Measurements from ENCODE around the gene CADM1. TPM values are rescaled to one million over a fixed set of nuclear protein-coding genes. Genes with fewer than 3 reads are reported as not detected.

CADM1 gene
- total and polyA plus RNA-seq, 10 of the 15 experiments (the other 5 are each of a cell fraction or from before 2014, with no cell fraction given), result 0.03 to 0.48 (median 0.15) TPM; not detected in 3

DNA sequence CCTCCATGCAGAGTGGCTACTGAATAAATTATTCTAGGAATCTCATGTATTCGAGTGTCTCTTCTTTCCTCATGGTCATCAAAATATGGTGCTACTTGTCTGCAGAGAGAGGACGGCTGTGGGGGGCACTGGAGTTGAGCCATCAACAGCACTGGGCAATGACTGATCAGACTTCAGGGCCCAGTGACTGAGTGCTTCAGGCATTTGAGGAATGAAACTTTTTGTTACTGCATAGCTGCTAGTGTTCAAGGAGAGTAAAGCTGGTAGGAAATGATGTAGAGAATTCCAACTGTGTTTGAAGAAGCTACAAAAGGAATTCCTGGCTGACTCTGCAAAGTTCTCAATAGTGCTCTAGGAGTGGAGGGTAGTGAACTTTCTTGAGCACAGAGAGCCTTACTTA, 277.7 kb downstream of the CADM1 start:
- Histone ChIP-seq H3K4me3 (no peak overlapping the region), H3K9me3 (replicated peaks; ENCODE audit: control insufficient read depth, insufficient read depth, low read length) (peaks cover 2% of the 10 kb centered on the region; the same call in 1 of the 3 replicates), H3K9ac (ENCODE audit: control insufficient read depth, insufficient read depth, low read length) (no peak overlapping the region), H3K4me2 (ENCODE audit: control insufficient read depth, insufficient read depth) (no peak overlapping the region), H4K20me1 (ENCODE audit: control insufficient read depth, insufficient read depth) (no peaks in the 10 kb centered on the region), H3K27ac (ENCODE audit: control insufficient read depth, insufficient read depth) (no peak overlapping the region), H3K79me2 (ENCODE audit: control insufficient read depth, insufficient read depth, low read length) (no peaks in the 10 kb centered on the region), H2AFZ (ENCODE audit: control insufficient read depth, low read depth, low read length) (no peak overlapping the region), H3K36me3 (ENCODE audit: control insufficient read depth in 2 of 2, insufficient read depth in 2 of 2, low read length in 1 of 2) (no peaks in the 10 kb centered on the region), H3K4me1 (ENCODE audit: control insufficient read depth, insufficient read depth, low read length) (peaks cover 21% of the 10 kb centered on the region), H3K27me3 (replicated peaks in 1 of 2; ENCODE audit: control insufficient read depth in 2 of 2, insufficient read depth in 2 of 2, low read length in 1 of 2) (no peaks in the 10 kb centered on the region; a peak in 1 of 4 replicates)
- 94% methylated on average over 2 of the region's 2 CpGs for WGBS (ENCODE audit: insufficient coverage, insufficient replicate concordance, low lambda C conversion rate, missing lambda C conversion rate)
- DNase-seq (ENCODE audit: low read depth, low spot score) (no peak), FAIRE-seq (no peak), ATAC-seq (no peak)
- TF ChIP-seq KAT2A (conservative IDR thresholded peaks at IDR 0.05; ENCODE audit: control insufficient read depth, low read depth, low read length), result no peak
- TF ChIP-seq ASH2L (IDR thresholded peaks at IDR 0.05; ENCODE audit: borderline replicate concordance, low read depth), result no peak
- TF ChIP-seq RBBP5 (conservative IDR thresholded peaks at IDR 0.05), result no peak
- no peak for TF ChIP-seq ZBTB11 (CRISPR knock-in tag; IDR thresholded peaks at IDR 0.05)
- no peak for TF ChIP-seq ATF2 (IDR thresholded peaks at IDR 0.05; ENCODE audit: low read length)
- TF ChIP-seq SKIL (IDR thresholded peaks at IDR 0.05; ENCODE audit: low read depth, poor library complexity, severe bottlenecking), result no peak
- no peak for TF ChIP-seq RUNX3 (IDR thresholded peaks at IDR 0.05; ENCODE audit: low read length)
- no peak for TF ChIP-seq ELK1 (IDR thresholded peaks at IDR 0.05; ENCODE audit: low read depth, low read length)
- intact Hi-C loops (cut with micrococcal nuclease; ENCODE audit: unreplicated experiment), result no loop called here
- in situ Hi-C loops (cut with MboI), result loop anchor here (10.0 kb wide), 1 partner anchor 688 kb away; no protein-coding TSS in a partner anchor
- POLR2A ChIA-PET, result no interaction called here
- SMC1A ChIA-PET (ENCODE audit: uncharacterized antibody, unreplicated experiment), result interaction anchor here (0.9 kb wide), 1 partner anchor 32 kb away, joined by 3 read pairs; no protein-coding TSS in a partner anchor
- CTCF ChIA-PET, result no interaction called here
- BruUV-seq (replicated peaks), result no TSS peak
- RAD21 ChIA-PET (ENCODE audit: unreplicated experiment), result no interaction called here
